ENCODE results near the gene MAGEA3.
"Not testable (repeated sequence)": the region's sequence is repeated elsewhere in the genome, so short reads cannot be mapped to it uniquely, and the experiment has no call there.

GRCh38 chrX:152700390-152700789, 1.8 kb downstream of the MAGEA3 start:
- not testable (repeated sequence) for TF ChIP-seq ZNF394 (tag by site-specific recombination; IDR thresholded peaks at IDR 0.05; ENCODE audit: borderline replicate concordance); ZNF398 (tag by site-specific recombination; IDR thresholded peaks at IDR 0.05); CTCF (tag by site-specific recombination; IDR thresholded peaks at IDR 0.05); PRDM1 (tag by site-specific recombination; IDR thresholded peaks at IDR 0.05); ZNF560 (tag by site-specific recombination; IDR thresholded peaks at IDR 0.05; ENCODE audit: borderline replicate concordance); SETDB1 (IDR thresholded peaks at IDR 0.05; ENCODE audit: insufficient read length, low read length); ZNF549 (tag by site-specific recombination; IDR thresholded peaks at IDR 0.05); ZNF449 (tag by site-specific recombination; IDR thresholded peaks at IDR 0.05); ZNF416 (tag by site-specific recombination; IDR thresholded peaks at IDR 0.05); PRDM10 (tag by site-specific recombination; IDR thresholded peaks at IDR 0.05); REST (tag by site-specific recombination; IDR thresholded peaks at IDR 0.05); PRDM6 (tag by site-specific recombination; IDR thresholded peaks at IDR 0.05); YY1 (tag by site-specific recombination; IDR thresholded peaks at IDR 0.05); ZNF561 (tag by site-specific recombination; IDR thresholded peaks at IDR 0.05; ENCODE audit: borderline replicate concordance)
